DOHH2 (cell line): ENCODE results near the gene CBFA2T3.

ENCODE experiments used
- CTCF ChIP-seq: fragments of 200-600 bp; sonication (generic); IDR thresholded peaks from one replicate; pipeline ENCODE4 v1.5.1; 2014; ENCODE audit warnings: antibody characterized with exemption, mild to moderate bottlenecking, low read depth, low read length; ENCODE audit not compliant: poor library complexity, severe bottlenecking
- EZH2phosphoT487 ChIP-seq: fragments of 200-600 bp; sonication (generic); IDR thresholded peaks from 2 replicates; pipeline ENCODE4 v1.6.1; 2017; ENCODE audit warnings: borderline replicate concordance, mild to moderate bottlenecking, antibody characterized with exemption, low read length, moderate library complexity, mixed read lengths

- TF ChIP-seq CTCF: no peak
- no peak for TF ChIP-seq EZH2phosphoT487
Measured at GRCh38 chr16:88922826-88923410, 54.1 kb downstream of the CBFA2T3 start.
